Neural progenitor cell (in vitro differentiated cells): ENCODE measurements around the gene BCHE. TPM values are rescaled to one million over a fixed set of nuclear protein-coding genes. Genes with fewer than 3 reads are reported as not detected.

Experiments
- DNase-seq: peaks from one replicate; pipeline ENCODE4 v3.0.0-alpha.2; 2016; ENCODE audit warnings: low spot score
- H2AFZ ChIP-seq: fragments of 200-600 bp; sonication (generic); replicated peaks from 2 replicates; pipeline ENCODE4 v1.6.1; 2016; ENCODE audit warnings: antibody characterized with exemption
- H3F3A ChIP-seq: fragments of 200-600 bp; sonication (generic); 2 replicates; pipeline ENCODE4 v1.6.1; 2016; ENCODE audit warnings: antibody characterized with exemption, low read depth
- H3K27ac ChIP-seq: fragments of 200-600 bp; sonication (generic); 2 replicates; pipeline ENCODE4 v1.5.1; 2016; ENCODE audit warnings: mild to moderate bottlenecking
- H3K27me3 ChIP-seq: fragments of 200-600 bp; sonication (generic); 2 replicates; pipeline ENCODE4 v1.6.1; 2016; ENCODE audit warnings: mild to moderate bottlenecking, moderate library complexity
- H3K36me3 ChIP-seq: fragments of 200-600 bp; sonication (generic); 2 replicates; pipeline ENCODE4 v1.5.1; 2016
- H3K4me1 ChIP-seq: fragments of 200-600 bp; sonication (generic); 2 replicates; pipeline ENCODE4 v1.6.1; 2016; ENCODE audit warnings: mixed run types
- H3K4me2 ChIP-seq: fragments of 200-600 bp; sonication (generic); 2 replicates; pipeline ENCODE4 v1.6.1; 2016
- H3K4me3 ChIP-seq: fragments of 200-600 bp; sonication (generic); 2 replicates; pipeline ENCODE4 v1.5.1; 2016
- H3K79me2 ChIP-seq: fragments of 200-600 bp; sonication (generic); 2 replicates; pipeline ENCODE4 v1.6.1; 2016; ENCODE audit warnings: low read depth
- H3K9ac ChIP-seq: fragments of 200-600 bp; sonication (generic); 2 replicates; pipeline ENCODE4 v1.6.1; 2016
- H3K9me3 ChIP-seq: fragments of 200-600 bp; sonication (generic); 2 replicates; pipeline ENCODE4 v1.5.1; 2016; ENCODE audit warnings: low read depth
- H4K20me1 ChIP-seq: fragments of 200-600 bp; sonication (generic); 2 replicates; pipeline ENCODE4 v1.6.1; 2016; ENCODE audit warnings: low read depth
- H3K27ac Mint-ChIP-seq: 3 replicates; pipeline ENCODE4 v1.8.0; 2021; ENCODE audit warnings: mixed read lengths
- H3K27me3 Mint-ChIP-seq: 2 replicates; pipeline ENCODE4 v1.8.0; 2022; ENCODE audit warnings: low read depth, mild to moderate bottlenecking, inconsistent platforms, moderate library complexity, mixed read lengths; ENCODE audit not compliant: insufficient read depth
- H3K36me3 Mint-ChIP-seq: 3 replicates; pipeline ENCODE4 v1.8.0; 2021; ENCODE audit warnings: mixed read lengths
- H3K4me1 Mint-ChIP-seq: 3 replicates; pipeline ENCODE4 v1.8.0; 2021; ENCODE audit warnings: mixed read lengths
- H3K4me3 Mint-ChIP-seq: 3 replicates; pipeline ENCODE4 v1.8.0; 2021; ENCODE audit warnings: mild to moderate bottlenecking, moderate library complexity, mixed read lengths
- H3K9me3 Mint-ChIP-seq: 3 replicates; pipeline ENCODE4 v1.8.0; 2020; ENCODE audit warnings: mixed read lengths
- CTCF ChIP-seq: fragments of 200-600 bp; sonication (generic); IDR thresholded peaks from 2 replicates; pipeline ENCODE4 v1.5.1; 2017; ENCODE audit warnings: antibody characterized with exemption, mild to moderate bottlenecking
- EZH2 ChIP-seq: fragments of 200-600 bp; sonication (generic); IDR thresholded peaks from 2 replicates; pipeline ENCODE4 v1.6.1; 2017; ENCODE audit warnings: antibody characterized with exemption, mild to moderate bottlenecking, moderate library complexity
- EZH2phosphoT487 ChIP-seq: fragments of 200-600 bp; sonication (generic); IDR thresholded peaks from 2 replicates; pipeline ENCODE4 v1.6.1; 2017; ENCODE audit warnings: antibody characterized with exemption
- total RNA-seq: library from RNA; depleted of rRNA; stranded (reverse); fragments of >200 nt; gene quantifications from 2 replicates; pipeline ENCODE4 v1.2.3, GENCODE V29; 2015; ENCODE audit warnings: low replicate concordance

BCHE gene
- 8.6 and 15.2 TPM in 2 replicates for total RNA-seq

DNA sequence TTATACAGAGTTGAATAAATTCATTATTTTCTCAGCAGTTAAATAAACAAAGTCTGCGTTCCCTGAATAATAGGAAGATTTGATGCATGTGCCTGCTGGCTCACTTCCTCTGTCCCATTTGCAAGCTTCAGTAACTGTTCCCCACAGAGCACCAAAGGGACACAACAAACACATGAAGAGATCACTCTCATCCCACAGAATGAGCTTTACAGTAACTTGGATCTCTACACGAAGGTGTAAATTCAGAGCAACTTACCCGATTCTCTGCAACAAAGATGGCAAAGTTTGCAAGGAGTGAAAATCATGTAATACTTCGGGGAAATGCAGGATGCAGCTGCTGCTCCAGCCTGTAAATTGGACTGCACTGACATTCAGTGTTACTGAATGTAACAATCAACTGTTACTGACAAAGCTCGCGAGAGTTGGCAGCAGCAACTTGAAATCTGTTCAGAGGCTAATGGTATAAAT lies at the start of gene BCHE:
Gene BCHE (minus strand): TSS at position 366 of the 468 bp plus-strand sequence. CDS start 6,390 bp downstream, outside the sequence.
- no peaks in the 10 kb centered on the region for H3K27me3 ChIP-seq
- Mint-ChIP-seq H3K27ac (peak within 1 kb of the TSS; percentile 97), H3K27me3 (no peaks in the 10 kb centered on the region), H3K9me3 (no peaks in the 10 kb centered on the region), H3K36me3 (no peaks in the 10 kb centered on the region), H3K4me3 (peak within 1 kb of the TSS; percentile 90), H3K4me1 (peaks cover 23% of the 10 kb centered on the region)
- peak within 1 kb of the TSS; percentile 2 for H3K27ac ChIP-seq
- peaks cover 2% of the 10 kb centered on the region for H3F3A ChIP-seq
- peak within 1 kb of the TSS; percentile 48 for H3K4me3 ChIP-seq
- TF ChIP-seq EZH2 (no peak), EZH2phosphoT487 (no peak), CTCF (no peak)
- no peaks in the 10 kb centered on the region for H4K20me1 ChIP-seq
- no peaks in the 10 kb centered on the region for H3K36me3 ChIP-seq
- peak within 1 kb of the TSS; percentile 96 for H2AFZ ChIP-seq
- H3K4me1 ChIP-seq = peaks cover 12% of the 10 kb centered on the region
- H3K9ac ChIP-seq = no peak within 1 kb of the TSS
- peak; percentile 50 for DNase-seq
- H3K4me2 ChIP-seq = peak within 1 kb of the TSS; percentile 76
- H3K79me2 ChIP-seq = no peaks in the 10 kb centered on the region
- H3K9me3 ChIP-seq = no peaks in the 10 kb centered on the region

- Histone ChIP-seq H3K36me3 (no peaks in the 10 kb centered on the region), H3K4me1 (no peaks in the 10 kb centered on the region), H3F3A (no peaks in the 10 kb centered on the region), H3K9ac (no peak overlapping the region), H3K79me2 (no peaks in the 10 kb centered on the region), H3K9me3 (no peaks in the 10 kb centered on the region), H2AFZ (peak overlapping the region; percentile 73), H3K4me3 (no peak overlapping the region), H4K20me1 (no peaks in the 10 kb centered on the region), H3K4me2 (no peak overlapping the region), H3K27me3 (no peaks in the 10 kb centered on the region), H3K27ac (no peak overlapping the region)
- no peaks in the 10 kb centered on the region for H3K4me1 Mint-ChIP-seq
- H3K27me3 Mint-ChIP-seq = no peaks in the 10 kb centered on the region
- no peaks in the 10 kb centered on the region for H3K36me3 Mint-ChIP-seq
- TF ChIP-seq CTCF = no peak
- TF ChIP-seq EZH2phosphoT487 = no peak
- no peak for TF ChIP-seq EZH2
- H3K9me3 Mint-ChIP-seq = no peaks in the 10 kb centered on the region
- H3K27ac Mint-ChIP-seq = no peak overlapping the region
- H3K4me3 Mint-ChIP-seq = no peak overlapping the region
- DNase-seq = peak; percentile 2
Measured at GRCh38 chr3:165885558-165886270, 48.5 kb upstream of the BCHE start.

GRCh38 chr3:165884518-165884917 lies 47.3 kb upstream of the BCHE start:
- no peak overlapping the region for H3K9ac ChIP-seq
- no peaks in the 10 kb centered on the region for H3K9me3 Mint-ChIP-seq
- H3K27ac Mint-ChIP-seq = no peak overlapping the region
- H2AFZ ChIP-seq = no peak overlapping the region
- no peaks in the 10 kb centered on the region for H3K9me3 ChIP-seq
- H3K79me2 ChIP-seq = no peaks in the 10 kb centered on the region
- H4K20me1 ChIP-seq = no peaks in the 10 kb centered on the region
- no peak overlapping the region for H3K4me2 ChIP-seq
- H3K4me3 ChIP-seq = no peak overlapping the region
- H3K27me3 ChIP-seq = no peaks in the 10 kb centered on the region
- H3K27ac ChIP-seq = no peak overlapping the region
- no peaks in the 10 kb centered on the region for H3F3A ChIP-seq
- no peaks in the 10 kb centered on the region for H3K4me1 ChIP-seq
- DNase-seq = no peak
- H3K4me1 Mint-ChIP-seq = no peaks in the 10 kb centered on the region
- H3K36me3 Mint-ChIP-seq = no peaks in the 10 kb centered on the region
- TF ChIP-seq EZH2phosphoT487 = no peak
- no peak for TF ChIP-seq EZH2
- TF ChIP-seq CTCF = no peak
- H3K27me3 Mint-ChIP-seq = no peaks in the 10 kb centered on the region
- no peaks in the 10 kb centered on the region for H3K36me3 ChIP-seq
- H3K4me3 Mint-ChIP-seq = no peak overlapping the region
